K562 (cell line): ENCODE data around the gene DYNC1H1.

Experiments used
- CEBPB ChIP-seq: fragments of 450-650 bp; IDR thresholded peaks from 2 replicates; pipeline ENCODE4 v1.6.1; 2016; ENCODE audit warnings: missing genetic modification characterization, missing compliant biosample characterization
- CHD2 ChIP-seq: IDR thresholded peaks from 2 replicates; pipeline ENCODE4 v1.6.1; 2011; ENCODE audit warnings: low read depth, low read length
- FOXJ3 ChIP-seq: sonication (generic); formaldehyde crosslinking; IDR thresholded peaks from 2 replicates; pipeline ENCODE4 v1.4.0; 2020; ENCODE audit warnings: mild to moderate bottlenecking, missing genetic modification reagents
- HDAC2 ChIP-seq: fragments of 450-650 bp; IDR thresholded peaks from 2 replicates; pipeline ENCODE4 v1.6.1; 2016; ENCODE audit warnings: mild to moderate bottlenecking
- HNRNPL ChIP-seq: fragments of 200-400 bp; formaldehyde crosslinking; IDR thresholded peaks from 2 replicates; pipeline ENCODE4 v1.6.1; 2017; ENCODE audit warnings: low read depth, mild to moderate bottlenecking, low read length
- MAFK ChIP-seq: IDR thresholded peaks from 2 replicates; pipeline ENCODE4 v1.6.1; 2011; ENCODE audit warnings: low read length, improper control_type of control experiment
- POLR2A ChIP-seq: fragments of 450-650 bp; conservative IDR thresholded peaks from 2 replicates; pipeline ENCODE4 v1.6.1; 2016
- POLR2AphosphoS5 ChIP-seq: IDR thresholded peaks from 2 replicates; pipeline ENCODE4 v1.6.1; 2011; ENCODE audit warnings: mild to moderate bottlenecking, low read depth, low read length, moderate library complexity; ENCODE audit not compliant: control insufficient read depth, insufficient read depth
- SOX6 ChIP-seq: fragments of 450-650 bp; IDR thresholded peaks from 2 replicates; pipeline ENCODE4 v1.6.1; 2014; ENCODE audit warnings: mild to moderate bottlenecking
- TCFL5 ChIP-seq: fragments of 250-450 bp; sonication (Bioruptor Pico); conservative IDR thresholded peaks from 2 replicates; pipeline ENCODE4 v1.6.1; 2021; ENCODE audit warnings: mild to moderate bottlenecking, moderate library complexity, matching md5 sums
- TF ChIP-seq, protein P1 (sequence below), 3 experiments: IDR thresholded peaks in 2 of 3; conservative IDR thresholded peaks in 1 of 3; 2 replicates each; pipeline ENCODE4 v1.5.1; 2011 to 2012; ENCODE audit warnings: low read length in 3 of 3, mild to moderate bottlenecking in 3 of 3, control low read depth in 2 of 3, improper control_type of control experiment in 1 of 3, inconsistent platforms in 1 of 3, low read depth in 1 of 3, mixed read lengths in 1 of 3, moderate library complexity in 1 of 3; ENCODE audit not compliant: insufficient read depth in 2 of 3
- TF ChIP-seq, protein P2 (sequence below): sonication (generic); formaldehyde crosslinking; IDR thresholded peaks from 2 replicates; pipeline ENCODE4 v1.8.0; 2022; ENCODE audit warnings: mild to moderate bottlenecking, missing genetic modification reagents

DNA sequence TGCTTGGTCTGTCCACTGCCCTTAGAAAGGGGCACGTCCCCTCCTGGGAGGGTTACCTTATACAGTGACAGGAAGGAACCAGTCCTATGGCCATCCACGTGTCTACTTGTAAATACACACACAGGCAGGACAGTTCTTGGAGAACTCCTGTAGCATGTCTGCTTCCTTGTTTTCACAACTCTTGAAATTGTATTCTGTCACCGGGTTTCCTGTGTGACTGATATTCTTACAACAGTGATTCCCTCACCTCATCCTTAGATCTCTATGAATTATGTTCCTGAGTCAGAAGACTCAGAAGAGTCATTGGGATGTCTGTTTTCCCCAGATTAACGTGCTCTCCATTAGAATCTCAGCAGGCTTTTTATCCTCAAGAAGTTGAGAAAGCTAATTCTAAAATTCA, 44.1 kb upstream of the DYNC1H1 start:
- TF ChIP-seq FOXJ3 (CRISPR knock-in tag) (no peak), POLR2A (no peak), HDAC2 (no peak), TCFL5 (no peak), HNRNPL (no peak), SOX6 (no peak), CEBPB (tag) (no peak), MAFK (no peak), POLR2AphosphoS5 (no peak), CHD2 (no peak)
- TF ChIP-seq, protein P1, sequence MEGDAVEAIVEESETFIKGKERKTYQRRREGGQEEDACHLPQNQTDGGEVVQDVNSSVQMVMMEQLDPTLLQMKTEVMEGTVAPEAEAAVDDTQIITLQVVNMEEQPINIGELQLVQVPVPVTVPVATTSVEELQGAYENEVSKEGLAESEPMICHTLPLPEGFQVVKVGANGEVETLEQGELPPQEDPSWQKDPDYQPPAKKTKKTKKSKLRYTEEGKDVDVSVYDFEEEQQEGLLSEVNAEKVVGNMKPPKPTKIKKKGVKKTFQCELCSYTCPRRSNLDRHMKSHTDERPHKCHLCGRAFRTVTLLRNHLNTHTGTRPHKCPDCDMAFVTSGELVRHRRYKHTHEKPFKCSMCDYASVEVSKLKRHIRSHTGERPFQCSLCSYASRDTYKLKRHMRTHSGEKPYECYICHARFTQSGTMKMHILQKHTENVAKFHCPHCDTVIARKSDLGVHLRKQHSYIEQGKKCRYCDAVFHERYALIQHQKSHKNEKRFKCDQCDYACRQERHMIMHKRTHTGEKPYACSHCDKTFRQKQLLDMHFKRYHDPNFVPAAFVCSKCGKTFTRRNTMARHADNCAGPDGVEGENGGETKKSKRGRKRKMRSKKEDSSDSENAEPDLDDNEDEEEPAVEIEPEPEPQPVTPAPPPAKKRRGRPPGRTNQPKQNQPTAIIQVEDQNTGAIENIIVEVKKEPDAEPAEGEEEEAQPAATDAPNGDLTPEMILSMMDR (IDR thresholded peaks at IDR 0.05 in 2 of 3, conservative IDR thresholded peaks at IDR 0.05 in 1 of 3; ENCODE audit: insufficient read depth in 2 of 3, low read depth in 1 of 3, low read length in 3 of 3), result no peak
- TF ChIP-seq, protein P2, sequence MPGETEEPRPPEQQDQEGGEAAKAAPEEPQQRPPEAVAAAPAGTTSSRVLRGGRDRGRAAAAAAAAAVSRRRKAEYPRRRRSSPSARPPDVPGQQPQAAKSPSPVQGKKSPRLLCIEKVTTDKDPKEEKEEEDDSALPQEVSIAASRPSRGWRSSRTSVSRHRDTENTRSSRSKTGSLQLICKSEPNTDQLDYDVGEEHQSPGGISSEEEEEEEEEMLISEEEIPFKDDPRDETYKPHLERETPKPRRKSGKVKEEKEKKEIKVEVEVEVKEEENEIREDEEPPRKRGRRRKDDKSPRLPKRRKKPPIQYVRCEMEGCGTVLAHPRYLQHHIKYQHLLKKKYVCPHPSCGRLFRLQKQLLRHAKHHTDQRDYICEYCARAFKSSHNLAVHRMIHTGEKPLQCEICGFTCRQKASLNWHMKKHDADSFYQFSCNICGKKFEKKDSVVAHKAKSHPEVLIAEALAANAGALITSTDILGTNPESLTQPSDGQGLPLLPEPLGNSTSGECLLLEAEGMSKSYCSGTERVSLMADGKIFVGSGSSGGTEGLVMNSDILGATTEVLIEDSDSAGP, result no peak
